SK-N-SH treated with all-trans-retinoic acid at 6 μM for 48 hours (cell line): Measurements from ENCODE around the gene NUDT1.

Experiments
- ATAC-seq: fragments of 200-7000 bp; cut with Tn5 transposase; 3 replicates; pipeline ENCODE4 v1.9.1; 2020; ENCODE audit warnings: mild to moderate bottlenecking, moderate library complexity
- BACH2 ChIP-seq: fragments of 250-450 bp; sonication (Bioruptor Pico); IDR thresholded peaks from 2 replicates; pipeline ENCODE4 v1.9.0; 2021; ENCODE audit warnings: mild to moderate bottlenecking, borderline replicate concordance
- CSDC2 ChIP-seq: fragments of 250-450 bp; sonication (Bioruptor Pico); IDR thresholded peaks from 2 replicates; pipeline ENCODE4 v1.5.0; 2020; ENCODE audit warnings: mild to moderate bottlenecking, moderate library complexity
- ESRRG ChIP-seq: fragments of 250-450 bp; sonication (Bioruptor Pico); IDR thresholded peaks from 2 replicates; pipeline ENCODE4 v1.6.1; 2021; ENCODE audit warnings: mild to moderate bottlenecking
- GLIS3 ChIP-seq: fragments of 250-450 bp; sonication (Bioruptor Pico); IDR thresholded peaks from 2 replicates; pipeline ENCODE4 v1.5.0; 2020; ENCODE audit warnings: mild to moderate bottlenecking, moderate library complexity
- ISL1 ChIP-seq: fragments of 250-450 bp; sonication (Bioruptor Pico); IDR thresholded peaks from 2 replicates; pipeline ENCODE4 v2.1.2; 2022; ENCODE audit warnings: mild to moderate bottlenecking, moderate library complexity
- OSR1 ChIP-seq: fragments of 250-450 bp; sonication (Bioruptor Pico); IDR thresholded peaks from 2 replicates; pipeline ENCODE4 v1.8.0; 2022; ENCODE audit warnings: moderate library complexity, mild to moderate bottlenecking, inconsistent platforms
- PPARA ChIP-seq: fragments of 250-450 bp; sonication (Bioruptor Pico); IDR thresholded peaks from 2 replicates; pipeline ENCODE4 v1.5.0; 2020; ENCODE audit warnings: mild to moderate bottlenecking, borderline replicate concordance
- RARB ChIP-seq: fragments of 250-450 bp; sonication (Bioruptor Pico); IDR thresholded peaks from 2 replicates; pipeline ENCODE4 v1.8.0; 2021; ENCODE audit warnings: mild to moderate bottlenecking, moderate library complexity
- TCF4 ChIP-seq: fragments of 250-450 bp; sonication (Bioruptor Pico); IDR thresholded peaks from 2 replicates; pipeline ENCODE4 v1.8.0; 2021; ENCODE audit warnings: mild to moderate bottlenecking, moderate library complexity, borderline replicate concordance
- TOX ChIP-seq: fragments of 250-450 bp; sonication (Bioruptor Pico); IDR thresholded peaks from 2 replicates; pipeline ENCODE4 v1.8.0; 2021; ENCODE audit warnings: mild to moderate bottlenecking, moderate library complexity, borderline replicate concordance
- ZFP3 ChIP-seq: fragments of 250-450 bp; sonication (Bioruptor Pico); IDR thresholded peaks from 2 replicates; pipeline ENCODE4 v1.5.0; 2020; ENCODE audit warnings: mild to moderate bottlenecking, moderate library complexity
- ZFP30 ChIP-seq: fragments of 450-650 bp; formaldehyde crosslinking; IDR thresholded peaks from 2 replicates; pipeline ENCODE4 v1.5.0; 2022; ENCODE audit warnings: mild to moderate bottlenecking, moderate library complexity
- ZNF8 ChIP-seq: fragments of 450-650 bp; formaldehyde crosslinking; IDR thresholded peaks from 2 replicates; pipeline ENCODE4 v1.5.0; 2020; ENCODE audit warnings: mild to moderate bottlenecking, moderate library complexity
- TF ChIP-seq, protein P1 (sequence below): fragments of 250-450 bp; sonication (Bioruptor Pico); IDR thresholded peaks from 2 replicates; pipeline ENCODE4 v1.5.1; 2021; ENCODE audit warnings: mild to moderate bottlenecking, moderate library complexity
- TF ChIP-seq, protein P2 (sequence below): fragments of 250-450 bp; sonication (Bioruptor Pico); IDR thresholded peaks from 2 replicates; pipeline ENCODE4 v1.8.0; 2020; ENCODE audit warnings: mild to moderate bottlenecking, moderate library complexity, borderline replicate concordance
- TF ChIP-seq, protein P3 (sequence below): fragments of 250-450 bp; sonication (Bioruptor Pico); IDR thresholded peaks from 2 replicates; pipeline ENCODE4 v1.8.0; 2021; ENCODE audit warnings: low read depth, mild to moderate bottlenecking, moderate library complexity, borderline replicate concordance

NUDT1 gene

DNA sequence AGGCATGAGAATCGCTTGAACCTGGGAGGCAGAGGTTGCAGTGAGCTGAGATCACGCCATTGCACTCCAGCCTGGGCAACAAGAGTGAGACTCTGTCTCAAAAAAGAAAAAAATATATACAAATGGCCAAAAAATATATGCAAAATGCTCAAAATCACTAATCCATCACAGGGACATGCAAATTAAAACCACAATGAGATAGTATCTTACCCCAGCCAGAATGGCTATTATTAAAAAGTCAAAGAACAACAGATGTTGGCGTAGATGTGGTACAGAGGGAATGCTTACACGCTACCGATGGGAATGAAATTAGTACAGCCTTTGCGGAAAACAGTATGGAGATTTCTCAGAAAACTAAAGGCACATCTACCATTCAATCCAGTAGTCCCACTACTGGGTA, 54.8 kb downstream of the NUDT1 start:
- TF ChIP-seq RARB = no peak
- TF ChIP-seq, protein P1, sequence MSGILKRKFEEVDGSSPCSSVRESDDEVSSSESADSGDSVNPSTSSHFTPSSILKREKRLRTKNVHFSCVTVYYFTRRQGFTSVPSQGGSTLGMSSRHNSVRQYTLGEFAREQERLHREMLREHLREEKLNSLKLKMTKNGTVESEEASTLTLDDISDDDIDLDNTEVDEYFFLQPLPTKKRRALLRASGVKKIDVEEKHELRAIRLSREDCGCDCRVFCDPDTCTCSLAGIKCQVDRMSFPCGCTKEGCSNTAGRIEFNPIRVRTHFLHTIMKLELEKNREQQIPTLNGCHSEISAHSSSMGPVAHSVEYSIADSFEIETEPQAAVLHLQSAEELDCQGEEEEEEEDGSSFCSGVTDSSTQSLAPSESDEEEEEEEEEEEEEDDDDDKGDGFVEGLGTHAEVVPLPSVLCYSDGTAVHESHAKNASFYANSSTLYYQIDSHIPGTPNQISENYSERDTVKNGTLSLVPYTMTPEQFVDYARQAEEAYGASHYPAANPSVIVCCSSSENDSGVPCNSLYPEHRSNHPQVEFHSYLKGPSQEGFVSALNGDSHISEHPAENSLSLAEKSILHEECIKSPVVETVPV (CRISPR knock-in tag) = no peak
- TF ChIP-seq, protein P2, sequence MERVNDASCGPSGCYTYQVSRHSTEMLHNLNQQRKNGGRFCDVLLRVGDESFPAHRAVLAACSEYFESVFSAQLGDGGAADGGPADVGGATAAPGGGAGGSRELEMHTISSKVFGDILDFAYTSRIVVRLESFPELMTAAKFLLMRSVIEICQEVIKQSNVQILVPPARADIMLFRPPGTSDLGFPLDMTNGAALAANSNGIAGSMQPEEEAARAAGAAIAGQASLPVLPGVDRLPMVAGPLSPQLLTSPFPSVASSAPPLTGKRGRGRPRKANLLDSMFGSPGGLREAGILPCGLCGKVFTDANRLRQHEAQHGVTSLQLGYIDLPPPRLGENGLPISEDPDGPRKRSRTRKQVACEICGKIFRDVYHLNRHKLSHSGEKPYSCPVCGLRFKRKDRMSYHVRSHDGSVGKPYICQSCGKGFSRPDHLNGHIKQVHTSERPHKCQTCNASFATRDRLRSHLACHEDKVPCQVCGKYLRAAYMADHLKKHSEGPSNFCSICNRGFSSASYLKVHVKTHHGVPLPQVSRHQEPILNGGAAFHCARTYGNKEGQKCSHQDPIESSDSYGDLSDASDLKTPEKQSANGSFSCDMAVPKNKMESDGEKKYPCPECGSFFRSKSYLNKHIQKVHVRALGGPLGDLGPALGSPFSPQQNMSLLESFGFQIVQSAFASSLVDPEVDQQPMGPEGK (CRISPR knock-in tag) = no peak
- TF ChIP-seq OSR1 (CRISPR knock-in tag) = no peak
- no peak for TF ChIP-seq ZFP3 (CRISPR knock-in tag)
- TF ChIP-seq GLIS3 (CRISPR knock-in tag) = no peak
- no peak for TF ChIP-seq TCF4 (CRISPR knock-in tag)
- no peak for TF ChIP-seq ISL1
- no peak for TF ChIP-seq ZFP30 (CRISPR knock-in tag)
- no peak for TF ChIP-seq PPARA (CRISPR knock-in tag)
- no peak for TF ChIP-seq TOX (CRISPR knock-in tag)
- TF ChIP-seq BACH2 (CRISPR knock-in tag) = no peak
- TF ChIP-seq ZNF8 (CRISPR knock-in tag) = no peak
- TF ChIP-seq, all 23 proteins: peak for 0
- ATAC-seq = no peak

DNA sequence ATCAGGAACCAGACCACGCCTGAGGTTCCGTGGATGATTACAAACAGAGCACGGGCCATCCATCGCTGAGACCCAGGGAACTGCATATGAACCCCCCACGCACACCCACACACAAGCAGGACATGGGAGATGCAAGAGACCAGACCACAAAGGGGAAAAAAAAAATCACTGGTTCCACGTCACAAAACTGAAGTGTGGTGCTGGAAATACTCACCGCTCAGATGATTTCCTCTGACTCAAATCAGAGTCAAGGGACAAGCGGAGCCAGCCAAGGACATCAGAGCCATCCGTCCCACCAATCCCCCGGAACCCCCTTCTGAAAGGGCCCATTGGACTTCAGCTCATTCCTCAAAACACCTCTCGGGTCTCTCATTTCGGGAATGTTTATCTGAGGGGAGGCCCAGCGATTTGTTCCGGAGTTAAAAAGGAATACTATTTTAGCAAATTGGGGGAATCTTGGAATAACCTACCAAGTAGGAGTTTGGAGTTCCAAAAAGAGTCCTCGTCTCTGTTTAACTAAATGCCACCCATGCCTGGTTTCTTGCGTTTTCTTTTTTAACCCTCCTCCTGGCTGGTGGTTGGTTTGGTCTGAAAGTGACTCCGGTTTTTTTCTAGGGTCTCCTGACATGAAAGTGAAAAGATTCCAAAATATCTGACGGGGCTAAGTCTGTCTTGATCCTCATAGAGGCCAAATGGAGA, 57.3 kb downstream of the NUDT1 start:
- ATAC-seq = no peak
- no peak for TF ChIP-seq ESRRG (CRISPR knock-in tag)
- TF ChIP-seq CSDC2 (CRISPR knock-in tag) = no peak
- TF ChIP-seq, protein P3, sequence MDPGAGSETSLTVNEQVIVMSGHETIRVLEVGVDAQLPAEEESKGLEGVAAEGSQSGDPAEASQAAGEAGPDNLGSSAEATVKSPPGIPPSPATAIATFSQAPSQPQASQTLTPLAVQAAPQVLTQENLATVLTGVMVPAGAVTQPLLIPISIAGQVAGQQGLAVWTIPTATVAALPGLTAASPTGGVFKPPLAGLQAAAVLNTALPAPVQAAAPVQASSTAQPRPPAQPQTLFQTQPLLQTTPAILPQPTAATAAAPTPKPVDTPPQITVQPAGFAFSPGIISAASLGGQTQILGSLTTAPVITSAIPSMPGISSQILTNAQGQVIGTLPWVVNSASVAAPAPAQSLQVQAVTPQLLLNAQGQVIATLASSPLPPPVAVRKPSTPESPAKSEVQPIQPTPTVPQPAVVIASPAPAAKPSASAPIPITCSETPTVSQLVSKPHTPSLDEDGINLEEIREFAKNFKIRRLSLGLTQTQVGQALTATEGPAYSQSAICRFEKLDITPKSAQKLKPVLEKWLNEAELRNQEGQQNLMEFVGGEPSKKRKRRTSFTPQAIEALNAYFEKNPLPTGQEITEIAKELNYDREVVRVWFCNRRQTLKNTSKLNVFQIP (CRISPR knock-in tag) = no peak

DNA sequence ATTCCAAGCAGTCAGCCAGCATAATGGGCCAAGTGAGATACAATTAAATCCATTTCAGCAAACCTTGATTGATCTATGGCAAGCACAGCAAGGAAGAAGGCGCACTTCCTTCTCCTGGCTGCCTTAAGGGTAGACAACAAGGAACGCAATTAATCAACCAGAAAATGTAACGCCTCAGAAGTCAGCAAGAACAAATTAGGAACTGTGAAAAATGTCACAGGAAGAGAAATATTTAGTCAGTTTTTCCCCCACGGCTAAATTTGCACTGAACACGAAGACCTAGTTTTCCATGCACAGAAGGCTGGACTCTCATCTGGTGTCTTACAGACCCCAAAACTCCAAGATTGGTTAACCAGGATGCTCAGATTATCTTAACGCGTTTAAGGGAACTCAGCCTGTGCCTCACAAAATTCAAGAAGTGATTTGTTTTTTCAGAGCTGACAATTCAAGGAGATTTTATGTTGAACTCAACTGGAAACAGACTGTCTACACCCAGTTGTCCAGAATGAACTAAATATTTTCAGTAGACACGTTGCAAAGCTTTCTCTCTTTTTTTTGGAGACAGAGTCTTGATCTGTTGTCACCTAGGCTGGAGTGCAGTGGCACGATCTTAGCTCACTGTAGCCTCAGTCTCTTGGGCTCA, 58.0 kb downstream of the NUDT1 start:
- no peak for ATAC-seq
- TF ChIP-seq PPARA (CRISPR knock-in tag) (no peak), GLIS3 (CRISPR knock-in tag) (no peak), TOX (CRISPR knock-in tag) (no peak), OSR1 (CRISPR knock-in tag) (no peak)
- TF ChIP-seq, protein P2 (CRISPR knock-in tag) = no peak
